Body of pancreas (tissue), 4 donors: Measurements from ENCODE around the gene CACNA2D3.

Experiments
- CTCF ChIP-seq, 7 experiments: fragments of 450-650 bp in 4 of 7; fragments of 200-600 bp in 3 of 7; sonication (generic) in 3 of 7; IDR thresholded peaks; one replicate each; pipeline ENCODE4 v1.5.1; 2016 to 2019; ENCODE audit warnings: antibody characterized with exemption in 7 of 7
- POLR2A ChIP-seq, 3 donors: fragments of 450-650 bp; IDR thresholded peaks; one replicate each; pipeline ENCODE4 v1.6.1; 2016; ENCODE audit warnings: antibody characterized with exemption in 3 of 3, mild to moderate bottlenecking in 2 of 3

GRCh38 chr3:54182242-54182641, 59.9 kb downstream of the CACNA2D3 start:
- TF ChIP-seq POLR2A (IDR thresholded peaks at IDR 0.05) = no peak
- no peak for TF ChIP-seq CTCF (IDR thresholded peaks at IDR 0.05)
